ENCODE measurements around the gene LRRIQ1. TPM values are rescaled to one million over a fixed set of nuclear protein-coding genes. Genes with fewer than 3 reads are reported as not detected.

Gene LRRIQ1
- total and polyA plus RNA-seq, 2 of the 13 experiments (the other 11 are each of a cell fraction or from before 2014, with no cell fraction given): not detected

GRCh38 chr12:85188619-85189018 is 152.5 kb downstream of the LRRIQ1 start:
- POLR2A ChIA-PET: no interaction called here
- Histone ChIP-seq H3K27ac (ENCODE audit: extremely low read length, insufficient read depth, low read length) (no peak overlapping the region), H3K4me2 (ENCODE audit: low read depth, low read length) (no peak overlapping the region), H3K36me3 (replicated peaks in 1 of 2; ENCODE audit: control insufficient read depth in 1 of 2, insufficient read depth in 2 of 2, low read length in 2 of 2) (no peaks in the 10 kb centered on the region), H2AFZ (ENCODE audit: low read length) (no peak overlapping the region), H3K27me3 (ENCODE audit: control insufficient read depth in 1 of 2, insufficient read depth in 2 of 2, low read length in 2 of 2) (no peaks in the 10 kb centered on the region; a peak in 1 of 5 replicates), H3K9ac (ENCODE audit: insufficient read depth, low read depth, low read length) (no peak overlapping the region), H4K20me1 (ENCODE audit: insufficient read depth, low read length) (no peaks in the 10 kb centered on the region), H3K4me3 (replicated peaks in 1 of 3; ENCODE audit: insufficient read depth in 1 of 3, low read depth in 2 of 3, low read length in 3 of 3) (no peak overlapping the region), H3K79me2 (ENCODE audit: insufficient read depth, low read length) (no peaks in the 10 kb centered on the region), H3K9me3 (ENCODE audit: low read length) (no peaks in the 10 kb centered on the region), H3K4me1 (ENCODE audit: insufficient read depth, low read length) (no peaks in the 10 kb centered on the region)
- in situ Hi-C loops (cut with HindIII; ENCODE audit: extremely low pct_ligation_motif_present, low pct_unique_long_range_greater_than_20kb) (no loop called here), intact Hi-C loops (cut with micrococcal nuclease; ENCODE audit: unreplicated experiment) (no loop called here)
- FAIRE-seq (no peak), DNase-seq (ENCODE audit: low spot score) (no peak), ATAC-seq (no peak)
- TF ChIP-seq ZFP36 (IDR thresholded peaks at IDR 0.05; ENCODE audit: borderline replicate concordance, low read depth, low read length, partially characterized antibody) (no peak), ZNF720 (CRISPR knock-in tag; IDR thresholded peaks at IDR 0.05) (no peak), ZNF800 (CRISPR knock-in tag; IDR thresholded peaks at IDR 0.05) (no peak), ZNF792 (CRISPR knock-in tag; IDR thresholded peaks at IDR 0.05) (no peak)
- BruUV-seq (replicated peaks): no TSS peak
- 34% methylated on average over 3 of the region's 3 CpGs for WGBS (ENCODE audit: low lambda C conversion rate)
- CTCF ChIA-PET (ENCODE audit: low intra/inter-chr PET ratio, low total read pairs): no interaction called here

- Histone ChIP-seq H3K4me3 (replicated peaks in 1 of 3; ENCODE audit: insufficient read depth in 1 of 3, low read depth in 2 of 3, low read length in 3 of 3) (no peak overlapping the region), H3K27ac (ENCODE audit: extremely low read length, insufficient read depth, low read length) (no peak overlapping the region), H4K20me1 (ENCODE audit: insufficient read depth, low read length) (no peaks in the 10 kb centered on the region), H2AFZ (ENCODE audit: low read length) (no peak overlapping the region), H3K27me3 (ENCODE audit: control insufficient read depth in 1 of 2, insufficient read depth in 2 of 2, low read length in 2 of 2) (no peaks in the 10 kb centered on the region), H3K4me2 (ENCODE audit: low read depth, low read length) (no peak overlapping the region), H3K36me3 (replicated peaks in 1 of 2; ENCODE audit: control insufficient read depth in 1 of 2, insufficient read depth in 2 of 2, low read length in 2 of 2) (no peaks in the 10 kb centered on the region), H3K9ac (ENCODE audit: insufficient read depth, low read depth, low read length) (no peak overlapping the region), H3K79me2 (ENCODE audit: insufficient read depth, low read length) (no peaks in the 10 kb centered on the region), H3K9me3 (ENCODE audit: low read length) (no peaks in the 10 kb centered on the region), H3K4me1 (ENCODE audit: insufficient read depth, low read length) (no peaks in the 10 kb centered on the region)
- FAIRE-seq: no peak
- intact Hi-C loops (cut with micrococcal nuclease; ENCODE audit: unreplicated experiment): no loop called here
- POLR2A ChIA-PET: no interaction called here
- DNase-seq (ENCODE audit: low spot score): no peak
- in situ Hi-C loops (cut with HindIII; ENCODE audit: extremely low pct_ligation_motif_present, low pct_unique_long_range_greater_than_20kb): no loop called here
- BruUV-seq (replicated peaks): no TSS peak
- 22% methylated on average over 2 of the region's 2 CpGs for WGBS (ENCODE audit: low lambda C conversion rate)
- ATAC-seq: no peak
- CTCF ChIA-PET (ENCODE audit: low intra/inter-chr PET ratio, low total read pairs): no interaction called here
- TF ChIP-seq ZNF788 (CRISPR knock-in tag; IDR thresholded peaks at IDR 0.05; ENCODE audit: borderline replicate concordance) (no peak), ISL2 (CRISPR knock-in tag; IDR thresholded peaks at IDR 0.05) (no peak), ZBTB21 (CRISPR knock-in tag; IDR thresholded peaks at IDR 0.05) (no peak), KLF9 (CRISPR knock-in tag; IDR thresholded peaks at IDR 0.05; ENCODE audit: low read depth) (no peak), HDAC2 (CRISPR knock-in tag; IDR thresholded peaks at IDR 0.05) (no peak), ZNF326 (CRISPR knock-in tag; IDR thresholded peaks at IDR 0.05; ENCODE audit: borderline replicate concordance) (no peak), ZFP41 (CRISPR knock-in tag; IDR thresholded peaks at IDR 0.05; ENCODE audit: borderline replicate concordance) (no peak), HNF1A (IDR thresholded peaks at IDR 0.05; ENCODE audit: low read depth) (no peak), HNF1A (CRISPR knock-in tag; IDR thresholded peaks at IDR 0.05; ENCODE audit: borderline replicate concordance) (no peak), MEIS1 (CRISPR knock-in tag; IDR thresholded peaks at IDR 0.05; ENCODE audit: borderline replicate concordance) (no peak)
Observed at GRCh38 chr12:85190728-85191127, 154.6 kb downstream of the LRRIQ1 start.
